ENCODE data around the gene MOGAT1. TPM values are rescaled to one million over a fixed set of nuclear protein-coding genes. Genes with fewer than 3 reads are reported as not detected.

The MOGAT1 gene
- total and polyA plus RNA-seq, 9 of the 15 experiments (the other 6 are each of a cell fraction or from before 2014, with no cell fraction given): not detected

GRCh38 chr2:222673883-222674282 is 2.4 kb downstream of the MOGAT1 start (continued):
- TF ChIP-seq MGA (IDR thresholded peaks at IDR 0.05) (peak; percentile 89), ZNF57 (CRISPR knock-in tag; IDR thresholded peaks at IDR 0.05) (no peak), CTBP1 (IDR thresholded peaks at IDR 0.05; ENCODE audit: borderline replicate concordance) (no peak), TCF7L2 (IDR thresholded peaks at IDR 0.05; ENCODE audit: low read depth, low read length) (no peak), USF2 (CRISPR knock-in tag; IDR thresholded peaks at IDR 0.05) (peak; percentile 59), STAT5B (CRISPR knock-in tag; IDR thresholded peaks at IDR 0.05) (no peak), KAT2B (IDR thresholded peaks at IDR 0.05; ENCODE audit: low read depth, low read length) (no peak), FOSL1 (tag; conservative IDR thresholded peaks at IDR 0.05) (peak; percentile 27; the same call in 1 of the 2 replicates), TAF7 (tag; IDR thresholded peaks at IDR 0.05) (no peak), ZNF780A (CRISPR knock-in tag; IDR thresholded peaks at IDR 0.05) (no peak), L3MBTL2 (IDR thresholded peaks at IDR 0.05) (peak; percentile 93), NEUROD1 (IDR thresholded peaks at IDR 0.05; ENCODE audit: borderline replicate concordance, low read depth, low read length, partially characterized antibody) (no peak), TAF9B (IDR thresholded peaks at IDR 0.05; ENCODE audit: partially characterized antibody) (no peak), HMBOX1 (IDR thresholded peaks at IDR 0.05) (peak; percentile 64), DIDO1 (tag; IDR thresholded peaks at IDR 0.05; ENCODE audit: low read depth) (no peak), USF1 (CRISPR knock-in tag; IDR thresholded peaks at IDR 0.05) (peak; percentile 70)
